ENCODE data around the gene CDK5RAP3. TPM values are rescaled to one million over a fixed set of nuclear protein-coding genes. Genes with fewer than 3 reads are reported as not detected.
A peak's percentile ranks its signal among the peaks of the same experiment; 100 is the strongest.
"Not testable (repeated sequence)": the region's sequence is repeated elsewhere in the genome, so short reads cannot be mapped to it uniquely, and the experiment has no call there.

The CDK5RAP3 gene
- polyA plus RNA-seq, 4 donors = 169 to 721 (median 374) TPM

- FAIRE-seq (no peak), DNase-seq (no peak)
- Histone ChIP-seq H3K27me3 (ENCODE audit: control insufficient read depth in 3 of 3, insufficient read depth in 3 of 3, low read length in 3 of 3) (no peaks in the 10 kb centered on the region), H3K4me3 (ENCODE audit: low read depth in 1 of 3, low read length in 3 of 3) (no peak overlapping the region), H3K4me1 (ENCODE audit: control insufficient read depth in 3 of 3, insufficient read depth in 2 of 3, low read depth in 1 of 3, low read length in 2 of 3) (peaks cover 0 to 12% (median 2%) of the 10 kb centered on the region in 3 donors), H3K27ac (ENCODE audit: low read depth in 1 of 3, low read length in 2 of 3) (no peak overlapping the region), H3K9me3 (ENCODE audit: control insufficient read depth in 2 of 2, insufficient read depth in 1 of 2, low read depth in 1 of 2, low read length in 1 of 2) (no peaks in the 10 kb centered on the region), H3K36me3 (ENCODE audit: control insufficient read depth in 3 of 3, insufficient read depth in 2 of 3, low read depth in 1 of 3, low read length in 3 of 3) (peaks cover 9 to 51% (median 17%) of the 10 kb centered on the region in 3 donors)
- 81 to 83% (median 83%) methylated on average over 4 of the region's 4 CpGs for WGBS, 3 donors
Measured at GRCh38 chr17:47931848-47932247, 39.1 kb upstream of the CDK5RAP3 start.

- H3K36me3 ChIP-seq (ENCODE audit: control insufficient read depth in 3 of 3, insufficient read depth in 2 of 3, low read depth in 1 of 3, low read length in 3 of 3) = peaks cover 0 to 25% (median 8%) of the 10 kb centered on the region in 3 donors
- WGBS, 3 donors = 91 to 100% (median 100%) methylated on average over 1 of the region's 1 CpG
- H3K27ac ChIP-seq (ENCODE audit: low read depth in 1 of 3, low read length in 2 of 3) = no peak overlapping the region
- H3K4me1 ChIP-seq (ENCODE audit: control insufficient read depth in 3 of 3, insufficient read depth in 2 of 3, low read depth in 1 of 3, low read length in 2 of 3) = peaks cover 0 to 6% (median 0%) of the 10 kb centered on the region in 3 donors
- FAIRE-seq = no peak
- no peaks in the 10 kb centered on the region for H3K9me3 ChIP-seq (ENCODE audit: control insufficient read depth in 2 of 2, insufficient read depth in 1 of 2, low read depth in 1 of 2, low read length in 1 of 2)
- H3K27me3 ChIP-seq (ENCODE audit: control insufficient read depth in 3 of 3, insufficient read depth in 3 of 3, low read length in 3 of 3) = no peaks in the 10 kb centered on the region
- DNase-seq = no peak
- no peak overlapping the region for H3K4me3 ChIP-seq (ENCODE audit: low read depth in 1 of 3, low read length in 3 of 3)
Measured at GRCh38 chr17:47934856-47935255, 36.1 kb upstream of the CDK5RAP3 start.

GRCh38 chr17:47935468-47935867 is 35.4 kb upstream of the CDK5RAP3 start:
- H3K4me1 ChIP-seq (ENCODE audit: control insufficient read depth in 3 of 3, insufficient read depth in 2 of 3, low read depth in 1 of 3, low read length in 2 of 3); FAIRE-seq; H3K4me3 ChIP-seq (ENCODE audit: low read depth in 1 of 3, low read length in 3 of 3); DNase-seq; H3K27me3 ChIP-seq (ENCODE audit: control insufficient read depth in 3 of 3, insufficient read depth in 3 of 3, low read length in 3 of 3); H3K9me3 ChIP-seq (ENCODE audit: control insufficient read depth in 2 of 2, insufficient read depth in 1 of 2, low read depth in 1 of 2, low read length in 1 of 2); H3K27ac ChIP-seq (ENCODE audit: low read depth in 1 of 3, low read length in 2 of 3): not testable (repeated sequence)
- WGBS, 3 donors = 77 to 85% (median 77%) methylated on average over 3 of the region's 3 CpGs
- peaks cover 0 to 19% (median 3%) of the 10 kb centered on the region in 3 donors for H3K36me3 ChIP-seq (ENCODE audit: control insufficient read depth in 3 of 3, insufficient read depth in 2 of 3, low read depth in 1 of 3, low read length in 3 of 3)

GRCh38 chr17:47935961-47936360 is 35.0 kb upstream of the CDK5RAP3 start:
- DNase-seq (peak; percentile 43 to 70), FAIRE-seq (no peak)
- H3K4me1 ChIP-seq (ENCODE audit: control insufficient read depth in 3 of 3, insufficient read depth in 2 of 3, low read depth in 1 of 3, low read length in 2 of 3) = peaks cover 0 to 8% (median 0%) of the 10 kb centered on the region in 3 donors
- peaks cover 0 to 14% (median 0%) of the 10 kb centered on the region in 3 donors for H3K36me3 ChIP-seq (ENCODE audit: control insufficient read depth in 3 of 3, insufficient read depth in 2 of 3, low read depth in 1 of 3, low read length in 3 of 3)
- no peak overlapping the region for H3K27ac ChIP-seq (ENCODE audit: low read depth in 1 of 3, low read length in 2 of 3)
- H3K27me3 ChIP-seq (ENCODE audit: control insufficient read depth in 3 of 3, insufficient read depth in 3 of 3, low read length in 3 of 3) = no peaks in the 10 kb centered on the region
- WGBS, 3 donors = 26 to 65% (median 57%) methylated on average over 5 of the region's 5 CpGs
- H3K4me3 ChIP-seq (ENCODE audit: low read depth in 1 of 3, low read length in 3 of 3) = no peak overlapping the region
- no peaks in the 10 kb centered on the region for H3K9me3 ChIP-seq (ENCODE audit: control insufficient read depth in 2 of 2, insufficient read depth in 1 of 2, low read depth in 1 of 2, low read length in 1 of 2)

GRCh38 chr17:47937941-47938340 is 33.0 kb upstream of the CDK5RAP3 start:
- FAIRE-seq (no peak), DNase-seq (no peak)
- H3K36me3 ChIP-seq (ENCODE audit: control insufficient read depth in 3 of 3, insufficient read depth in 2 of 3, low read depth in 1 of 3, low read length in 3 of 3) = peaks cover 0 to 6% (median 0%) of the 10 kb centered on the region in 3 donors
- WGBS, 3 donors = 79 to 88% (median 80%) methylated on average over 5 of the region's 5 CpGs
- H3K27me3 ChIP-seq (ENCODE audit: control insufficient read depth in 3 of 3, insufficient read depth in 3 of 3, low read length in 3 of 3) = no peaks in the 10 kb centered on the region
- H3K9me3 ChIP-seq (ENCODE audit: control insufficient read depth in 2 of 2, insufficient read depth in 1 of 2, low read depth in 1 of 2, low read length in 1 of 2) = no peaks in the 10 kb centered on the region
- H3K27ac ChIP-seq (ENCODE audit: low read depth in 1 of 3, low read length in 2 of 3) = no peak overlapping the region
- H3K4me3 ChIP-seq (ENCODE audit: low read depth in 1 of 3, low read length in 3 of 3) = no peak overlapping the region
- peaks cover 0 to 22% (median 3%) of the 10 kb centered on the region in 3 donors for H3K4me1 ChIP-seq (ENCODE audit: control insufficient read depth in 3 of 3, insufficient read depth in 2 of 3, low read depth in 1 of 3, low read length in 2 of 3)

GRCh38 chr17:47941246-47942095 is 29.4 kb upstream of the CDK5RAP3 start, which contains the start of gene PNPO:
Gene PNPO, plus strand, starts transcription at chr17:47941571. Its CDS starts 105 bp downstream, at chr17:47941676.
- FAIRE-seq = peak; percentile 94
- WGBS, 3 donors = 0 to 2% (median 1%) methylated on average over 50 of the region's 50 CpGs
- Histone ChIP-seq H3K27me3 (ENCODE audit: control insufficient read depth in 3 of 3, insufficient read depth in 3 of 3, low read length in 3 of 3) (no peaks in the 10 kb centered on the region), H3K4me1 (ENCODE audit: control insufficient read depth in 3 of 3, insufficient read depth in 2 of 3, low read depth in 1 of 3, low read length in 2 of 3) (peaks cover 0 to 25% (median 3%) of the 10 kb centered on the region in 3 donors), H3K36me3 (ENCODE audit: control insufficient read depth in 3 of 3, insufficient read depth in 2 of 3, low read depth in 1 of 3, low read length in 3 of 3) (peaks cover 0 to 33% (median 0%) of the 10 kb centered on the region in 3 donors), H3K27ac (ENCODE audit: low read depth in 1 of 3, low read length in 2 of 3) (peak within 1 kb of the TSS; percentile 74 to 84 (median 84)), H3K4me3 (ENCODE audit: low read depth in 1 of 3, low read length in 3 of 3) (peak within 1 kb of the TSS; percentile 60 to 79 (median 73)), H3K9me3 (ENCODE audit: control insufficient read depth in 2 of 2, insufficient read depth in 1 of 2, low read depth in 1 of 2, low read length in 1 of 2) (no peaks in the 10 kb centered on the region)
- DNase-seq = peak; percentile 97 to 100

GRCh38 chr17:47942096-47942510 is 28.8 kb upstream of the CDK5RAP3 start:
- Histone ChIP-seq H3K4me3 (ENCODE audit: low read depth in 1 of 3, low read length in 3 of 3) (peak overlapping the region in 2 of 3 donors; percentile 73 to 79), H3K27me3 (ENCODE audit: control insufficient read depth in 3 of 3, insufficient read depth in 3 of 3, low read length in 3 of 3) (no peaks in the 10 kb centered on the region), H3K9me3 (ENCODE audit: control insufficient read depth in 2 of 2, insufficient read depth in 1 of 2, low read depth in 1 of 2, low read length in 1 of 2) (no peaks in the 10 kb centered on the region), H3K4me1 (ENCODE audit: control insufficient read depth in 3 of 3, insufficient read depth in 2 of 3, low read depth in 1 of 3, low read length in 2 of 3) (peaks cover 0 to 30% (median 3%) of the 10 kb centered on the region in 3 donors), H3K27ac (ENCODE audit: low read depth in 1 of 3, low read length in 2 of 3) (peak overlapping the region in 2 of 3 donors; percentile 74 to 84), H3K36me3 (ENCODE audit: control insufficient read depth in 3 of 3, insufficient read depth in 2 of 3, low read depth in 1 of 3, low read length in 3 of 3) (peaks cover 0 to 36% (median 0%) of the 10 kb centered on the region in 3 donors)
- no peak for FAIRE-seq
- DNase-seq = no peak
- WGBS, 3 donors = 0 to 5% (median 4%) methylated on average over 4 to 5 of the region's 5 CpGs

- Histone ChIP-seq H3K9me3 (ENCODE audit: control insufficient read depth in 2 of 2, insufficient read depth in 1 of 2, low read depth in 1 of 2, low read length in 1 of 2) (no peaks in the 10 kb centered on the region), H3K27ac (ENCODE audit: low read depth in 1 of 3, low read length in 2 of 3) (peak overlapping the region in 1 of 3 donors; percentile 74), H3K27me3 (ENCODE audit: control insufficient read depth in 3 of 3, insufficient read depth in 3 of 3, low read length in 3 of 3) (no peaks in the 10 kb centered on the region), H3K36me3 (ENCODE audit: control insufficient read depth in 3 of 3, insufficient read depth in 2 of 3, low read depth in 1 of 3, low read length in 3 of 3) (peaks cover 0 to 36% (median 0%) of the 10 kb centered on the region in 3 donors), H3K4me1 (ENCODE audit: control insufficient read depth in 3 of 3, insufficient read depth in 2 of 3, low read depth in 1 of 3, low read length in 2 of 3) (peaks cover 0 to 32% (median 3%) of the 10 kb centered on the region in 3 donors), H3K4me3 (ENCODE audit: low read depth in 1 of 3, low read length in 3 of 3) (peak overlapping the region in 2 of 3 donors; percentile 73 to 79)
- DNase-seq (no peak), FAIRE-seq (no peak)
- 74 to 77% (median 75%) methylated on average over 6 of the region's 6 CpGs for WGBS, 3 donors
Measured at GRCh38 chr17:47942568-47942967, 28.3 kb upstream of the CDK5RAP3 start.
